ENCODE measurements around the gene SYT14. TPM values are rescaled to one million over a fixed set of nuclear protein-coding genes. Genes with fewer than 3 reads are reported as not detected.

SYT14 gene
- total RNA-seq, 1 experiment from 2014 or later = 0.07 TPM

DNA sequence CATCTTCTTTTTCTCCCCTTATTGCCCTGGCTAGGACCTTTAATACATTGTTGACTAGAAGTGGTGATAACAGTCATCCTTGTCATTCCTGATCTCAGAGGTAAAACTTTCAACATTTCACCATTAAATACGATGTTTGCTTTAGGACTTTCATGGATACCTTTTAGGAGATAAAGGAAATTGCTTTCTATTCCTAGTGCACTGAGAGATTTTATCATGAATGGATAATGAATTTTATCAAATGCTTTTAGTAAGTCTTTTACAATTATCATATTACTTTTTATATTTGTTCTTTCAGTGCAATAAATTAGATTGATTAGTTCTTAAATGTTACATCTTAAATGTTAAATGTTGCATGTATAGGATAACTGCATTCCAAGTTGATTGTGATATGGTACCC lies 147.3 kb downstream of the SYT14 start:
- BruUV-seq (replicated peaks) = no TSS peak
- RAD21 ChIA-PET (ENCODE audit: low non-redundant PET in 1 of 2, low total read pairs in 2 of 2, uncharacterized antibody in 2 of 2, unreplicated experiment in 2 of 2) = no interaction called here
- CTCF ChIA-PET = no interaction called here

More for the DNA sequence above, 147.3 kb downstream of the SYT14 start:
- Histone ChIP-seq H3K9me2 (ENCODE audit: insufficient read depth) (no peaks in the 10 kb centered on the region), H3K79me2 (ENCODE audit: insufficient read depth, low read length) (no peaks in the 10 kb centered on the region), H3K4me2 (ENCODE audit: low read length) (no peak overlapping the region), H3K27ac (ENCODE audit: low read depth, low read length) (no peak overlapping the region), H3K4me1 (ENCODE audit: control insufficient read depth in 1 of 2, insufficient read depth in 2 of 2, low read length in 2 of 2) (no peaks in the 10 kb centered on the region), H3K27me3 (ENCODE audit: insufficient read depth, low read length) (peaks cover 31% of the 10 kb centered on the region), H3K9ac (ENCODE audit: low read length) (no peak overlapping the region), H2AFZ (ENCODE audit: low read depth, low read length, poor library complexity, severe bottlenecking) (no peak overlapping the region), H3K36me3 (ENCODE audit: control insufficient read depth in 1 of 2, insufficient read depth in 2 of 2, low read length in 2 of 2) (no peaks in the 10 kb centered on the region), H4K20me1 (ENCODE audit: insufficient read depth) (no peaks in the 10 kb centered on the region), H3K4me3 (replicated peaks in 1 of 2; ENCODE audit: low read depth in 1 of 2, low read length in 2 of 2) (no peak overlapping the region), H3K9me3 (ENCODE audit: control insufficient read depth in 1 of 2, insufficient read depth in 1 of 2, low read depth in 1 of 2, low read length in 2 of 2) (no peaks in the 10 kb centered on the region)
- intact Hi-C loops (cut with micrococcal nuclease) = no loop called here
- TF ChIP-seq, protein P1, sequence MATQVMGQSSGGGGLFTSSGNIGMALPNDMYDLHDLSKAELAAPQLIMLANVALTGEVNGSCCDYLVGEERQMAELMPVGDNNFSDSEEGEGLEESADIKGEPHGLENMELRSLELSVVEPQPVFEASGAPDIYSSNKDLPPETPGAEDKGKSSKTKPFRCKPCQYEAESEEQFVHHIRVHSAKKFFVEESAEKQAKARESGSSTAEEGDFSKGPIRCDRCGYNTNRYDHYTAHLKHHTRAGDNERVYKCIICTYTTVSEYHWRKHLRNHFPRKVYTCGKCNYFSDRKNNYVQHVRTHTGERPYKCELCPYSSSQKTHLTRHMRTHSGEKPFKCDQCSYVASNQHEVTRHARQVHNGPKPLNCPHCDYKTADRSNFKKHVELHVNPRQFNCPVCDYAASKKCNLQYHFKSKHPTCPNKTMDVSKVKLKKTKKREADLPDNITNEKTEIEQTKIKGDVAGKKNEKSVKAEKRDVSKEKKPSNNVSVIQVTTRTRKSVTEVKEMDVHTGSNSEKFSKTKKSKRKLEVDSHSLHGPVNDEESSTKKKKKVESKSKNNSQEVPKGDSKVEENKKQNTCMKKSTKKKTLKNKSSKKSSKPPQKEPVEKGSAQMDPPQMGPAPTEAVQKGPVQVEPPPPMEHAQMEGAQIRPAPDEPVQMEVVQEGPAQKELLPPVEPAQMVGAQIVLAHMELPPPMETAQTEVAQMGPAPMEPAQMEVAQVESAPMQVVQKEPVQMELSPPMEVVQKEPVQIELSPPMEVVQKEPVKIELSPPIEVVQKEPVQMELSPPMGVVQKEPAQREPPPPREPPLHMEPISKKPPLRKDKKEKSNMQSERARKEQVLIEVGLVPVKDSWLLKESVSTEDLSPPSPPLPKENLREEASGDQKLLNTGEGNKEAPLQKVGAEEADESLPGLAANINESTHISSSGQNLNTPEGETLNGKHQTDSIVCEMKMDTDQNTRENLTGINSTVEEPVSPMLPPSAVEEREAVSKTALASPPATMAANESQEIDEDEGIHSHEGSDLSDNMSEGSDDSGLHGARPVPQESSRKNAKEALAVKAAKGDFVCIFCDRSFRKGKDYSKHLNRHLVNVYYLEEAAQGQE (IDR thresholded peaks at IDR 0.05; ENCODE audit: low read depth) = no peak
- TF ChIP-seq, protein P2, sequence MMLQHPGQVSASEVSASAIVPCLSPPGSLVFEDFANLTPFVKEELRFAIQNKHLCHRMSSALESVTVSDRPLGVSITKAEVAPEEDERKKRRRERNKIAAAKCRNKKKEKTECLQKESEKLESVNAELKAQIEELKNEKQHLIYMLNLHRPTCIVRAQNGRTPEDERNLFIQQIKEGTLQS (IDR thresholded peaks at IDR 0.05) = no peak
- TF ChIP-seq POLR2A (IDR thresholded peaks at IDR 0.05; ENCODE audit: borderline replicate concordance, extremely low read depth, insufficient read depth, insufficient read length) = no peak
- TF ChIP-seq, protein P3, sequence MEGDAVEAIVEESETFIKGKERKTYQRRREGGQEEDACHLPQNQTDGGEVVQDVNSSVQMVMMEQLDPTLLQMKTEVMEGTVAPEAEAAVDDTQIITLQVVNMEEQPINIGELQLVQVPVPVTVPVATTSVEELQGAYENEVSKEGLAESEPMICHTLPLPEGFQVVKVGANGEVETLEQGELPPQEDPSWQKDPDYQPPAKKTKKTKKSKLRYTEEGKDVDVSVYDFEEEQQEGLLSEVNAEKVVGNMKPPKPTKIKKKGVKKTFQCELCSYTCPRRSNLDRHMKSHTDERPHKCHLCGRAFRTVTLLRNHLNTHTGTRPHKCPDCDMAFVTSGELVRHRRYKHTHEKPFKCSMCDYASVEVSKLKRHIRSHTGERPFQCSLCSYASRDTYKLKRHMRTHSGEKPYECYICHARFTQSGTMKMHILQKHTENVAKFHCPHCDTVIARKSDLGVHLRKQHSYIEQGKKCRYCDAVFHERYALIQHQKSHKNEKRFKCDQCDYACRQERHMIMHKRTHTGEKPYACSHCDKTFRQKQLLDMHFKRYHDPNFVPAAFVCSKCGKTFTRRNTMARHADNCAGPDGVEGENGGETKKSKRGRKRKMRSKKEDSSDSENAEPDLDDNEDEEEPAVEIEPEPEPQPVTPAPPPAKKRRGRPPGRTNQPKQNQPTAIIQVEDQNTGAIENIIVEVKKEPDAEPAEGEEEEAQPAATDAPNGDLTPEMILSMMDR (IDR thresholded peaks at IDR 0.05 in 2 of 3, conservative IDR thresholded peaks at IDR 0.05 in 1 of 3; ENCODE audit: borderline replicate concordance in 1 of 3, insufficient read depth in 1 of 3, low read depth in 2 of 3, low read length in 2 of 3) = no peak
- TF ChIP-seq, protein P4, sequence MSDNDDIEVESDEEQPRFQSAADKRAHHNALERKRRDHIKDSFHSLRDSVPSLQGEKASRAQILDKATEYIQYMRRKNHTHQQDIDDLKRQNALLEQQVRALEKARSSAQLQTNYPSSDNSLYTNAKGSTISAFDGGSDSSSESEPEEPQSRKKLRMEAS (IDR thresholded peaks at IDR 0.05) = no peak
- no peak for TF ChIP-seq EZH2 (IDR thresholded peaks at IDR 0.05)
- no peak for TF ChIP-seq SP1 (IDR thresholded peaks at IDR 0.05; ENCODE audit: low read depth)
- no peak for TF ChIP-seq SIN3A (IDR thresholded peaks at IDR 0.05; ENCODE audit: low read depth)
- no peak for TF ChIP-seq JUND (IDR thresholded peaks at IDR 0.05)
- TF ChIP-seq YY1 (IDR thresholded peaks at IDR 0.05; ENCODE audit: extremely low read depth, insufficient replicate concordance, low read depth, low read length) = no peak
- no peak for TF ChIP-seq RAD21 (IDR thresholded peaks at IDR 0.05; ENCODE audit: low read depth)
- TF ChIP-seq, protein P5, sequence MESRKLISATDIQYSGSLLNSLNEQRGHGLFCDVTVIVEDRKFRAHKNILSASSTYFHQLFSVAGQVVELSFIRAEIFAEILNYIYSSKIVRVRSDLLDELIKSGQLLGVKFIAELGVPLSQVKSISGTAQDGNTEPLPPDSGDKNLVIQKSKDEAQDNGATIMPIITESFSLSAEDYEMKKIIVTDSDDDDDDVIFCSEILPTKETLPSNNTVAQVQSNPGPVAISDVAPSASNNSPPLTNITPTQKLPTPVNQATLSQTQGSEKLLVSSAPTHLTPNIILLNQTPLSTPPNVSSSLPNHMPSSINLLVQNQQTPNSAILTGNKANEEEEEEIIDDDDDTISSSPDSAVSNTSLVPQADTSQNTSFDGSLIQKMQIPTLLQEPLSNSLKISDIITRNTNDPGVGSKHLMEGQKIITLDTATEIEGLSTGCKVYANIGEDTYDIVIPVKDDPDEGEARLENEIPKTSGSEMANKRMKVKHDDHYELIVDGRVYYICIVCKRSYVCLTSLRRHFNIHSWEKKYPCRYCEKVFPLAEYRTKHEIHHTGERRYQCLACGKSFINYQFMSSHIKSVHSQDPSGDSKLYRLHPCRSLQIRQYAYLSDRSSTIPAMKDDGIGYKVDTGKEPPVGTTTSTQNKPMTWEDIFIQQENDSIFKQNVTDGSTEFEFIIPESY (IDR thresholded peaks at IDR 0.05; ENCODE audit: extremely low read depth, insufficient replicate concordance, low read length) = no peak
- TF ChIP-seq EZH2phosphoT487 (IDR thresholded peaks at IDR 0.05; ENCODE audit: borderline replicate concordance) = no peak
- POLR2A ChIA-PET = no interaction called here
- ATAC-seq (no peak), DNase-seq (ENCODE audit: low read depth, low spot score) (no peak)

Data from HCT116 (cell line).